Effector CD4-positive, alpha-beta T cell (primary cell): ENCODE measurements around the gene C7orf33. TPM values are rescaled to one million over a fixed set of nuclear protein-coding genes. Genes with fewer than 3 reads are reported as not detected.
A peak's percentile ranks its signal among the peaks of the same experiment; 100 is the strongest.
"Not testable (repeated sequence)": the region's sequence is repeated elsewhere in the genome, so short reads cannot be mapped to it uniquely, and the experiment has no call there.

Experiments
- DNase-seq: peaks from one replicate; pipeline ENCODE4 v3.0.0-alpha.2; 2020
- total RNA-seq: gene quantifications from one replicate; lab custom pipeline; 2026; lab: John Stamatoyannopoulos, UW

Gene C7orf33
- not detected for total RNA-seq

- no peak for DNase-seq
Measured at GRCh38 chr7:148590471-148590870, at the start of gene C7orf33. Gene C7orf33 (plus strand): TSS chr7:148590766. CDS start chr7:148590926, 160 bp downstream.

GRCh38 chr7:148541891-148542504 is 48.6 kb upstream of the C7orf33 start:
- no peak for DNase-seq

GRCh38 chr7:148543302-148543701 is 47.3 kb upstream of the C7orf33 start:
- DNase-seq, result no peak

GRCh38 chr7:148545172-148545571 is 45.4 kb upstream of the C7orf33 start:
- DNase-seq, result no peak

- DNase-seq, result no peak
Measured at GRCh38 chr7:148545932-148546331, 44.6 kb upstream of the C7orf33 start.

GRCh38 chr7:148546857-148547256 is 43.7 kb upstream of the C7orf33 start:
- DNase-seq, result no peak

GRCh38 chr7:148547951-148548350 is 42.6 kb upstream of the C7orf33 start:
- DNase-seq, result no peak

GRCh38 chr7:148553979-148554378 is 36.6 kb upstream of the C7orf33 start:
- no peak for DNase-seq

GRCh38 chr7:148556892-148557291 is 33.7 kb upstream of the C7orf33 start:
- DNase-seq, result no peak

- no peak for DNase-seq
Measured at GRCh38 chr7:148558914-148559313, 31.7 kb upstream of the C7orf33 start.

- no peak for DNase-seq
Measured at GRCh38 chr7:148561099-148561498, 29.5 kb upstream of the C7orf33 start.

- no peak for DNase-seq
Measured at GRCh38 chr7:148563583-148564274, 26.8 kb upstream of the C7orf33 start.

- DNase-seq, result not testable (repeated sequence)
Measured at GRCh38 chr7:148564275-148564951, 26.2 kb upstream of the C7orf33 start.

- no peak for DNase-seq
Measured at GRCh38 chr7:148566736-148567135, 23.8 kb upstream of the C7orf33 start.

- no peak for DNase-seq
Measured at GRCh38 chr7:148567524-148567923, 23.0 kb upstream of the C7orf33 start.

- DNase-seq, result no peak
Measured at GRCh38 chr7:148570510-148570909, 20.1 kb upstream of the C7orf33 start.

GRCh38 chr7:148570973-148571372 is 19.6 kb upstream of the C7orf33 start:
- not testable (repeated sequence) for DNase-seq

- DNase-seq, result no peak
Measured at GRCh38 chr7:148571381-148571780, 19.2 kb upstream of the C7orf33 start.

- no peak for DNase-seq
Measured at GRCh38 chr7:148572067-148572522, 18.5 kb upstream of the C7orf33 start.

- not testable (repeated sequence) for DNase-seq
Measured at GRCh38 chr7:148573581-148573980, 17.0 kb upstream of the C7orf33 start.

GRCh38 chr7:148575640-148576411 is 14.7 kb upstream of the C7orf33 start:
- DNase-seq, result peak; percentile 55

- DNase-seq, result no peak
Measured at GRCh38 chr7:148579366-148579765, 11.2 kb upstream of the C7orf33 start.

- no peak for DNase-seq
Measured at GRCh38 chr7:148580446-148580845, 10.1 kb upstream of the C7orf33 start.
